ENCODE results near the gene SYNDIG1. TPM values are rescaled to one million over a fixed set of nuclear protein-coding genes. Genes with fewer than 3 reads are reported as not detected.
A peak's percentile ranks its signal among the peaks of the same experiment; 100 is the strongest.

The SYNDIG1 gene
- total RNA-seq, 1 experiment from 2014 or later: 5.4 TPM

GRCh38 chr20:24485981-24486380 lies 16.6 kb downstream of the SYNDIG1 start:
- no peak overlapping the region for H3K23ac ChIP-seq (ENCODE audit: insufficient read length, low read depth, low read length)
- no peak overlapping the region for H2BK120ac ChIP-seq (ENCODE audit: low read depth, low read length, poor library complexity, severe bottlenecking)
- H3K9me3 Mint-ChIP-seq: no peaks in the 10 kb centered on the region
- H3K4me2 ChIP-seq (ENCODE audit: insufficient read depth, insufficient read length, low read length): no peak overlapping the region
- no peak overlapping the region for H3T11ph ChIP-seq (ENCODE audit: low read length)
- H3K27ac Mint-ChIP-seq: no peak overlapping the region
- H3K4me1 ChIP-seq (ENCODE audit: insufficient read depth, low read length): no peaks in the 10 kb centered on the region
- no peak overlapping the region for H4K91ac ChIP-seq (ENCODE audit: insufficient read length, low read depth, low read length)
- H3K27ac ChIP-seq (ENCODE audit: insufficient read length, low read depth, low read length): no peak overlapping the region
- no peaks in the 10 kb centered on the region for H3K9me3 ChIP-seq (ENCODE audit: control insufficient read depth, low read depth, low read length)
- no peak overlapping the region for H3K18ac ChIP-seq (ENCODE audit: insufficient read length, low read depth, low read length)
- no peaks in the 10 kb centered on the region for H3K23me2 ChIP-seq (ENCODE audit: insufficient read length, low read depth, low read length, poor library complexity, severe bottlenecking)
- H3K27me3 Mint-ChIP-seq (ENCODE audit: low read depth): peaks cover 1% of the 10 kb centered on the region; the same call in 1 of the 2 replicates
- no peak overlapping the region for H3K14ac ChIP-seq (ENCODE audit: insufficient read depth, low read length)
- H3K56ac ChIP-seq (ENCODE audit: insufficient read length, low read depth, low read length): no peak overlapping the region
- no peak overlapping the region for H2BK15ac ChIP-seq (ENCODE audit: low read depth, low read length)
- H3K27me3 ChIP-seq (ENCODE audit: insufficient read depth, low read length): no peaks in the 10 kb centered on the region
- no peak overlapping the region for H4K8ac ChIP-seq (replicated peaks; ENCODE audit: insufficient read length, low read depth, low read length)
- DNase-seq: peak; percentile 3
- H2AK5ac ChIP-seq (ENCODE audit: insufficient read length, low read length): no peak overlapping the region
- H3K4ac ChIP-seq (ENCODE audit: low read depth, low read length): no peak overlapping the region
- H2AFZ ChIP-seq (ENCODE audit: low read length): no peak overlapping the region
- no peak overlapping the region for H3K9ac ChIP-seq (ENCODE audit: extremely low read depth, insufficient read length, low read length)
- TF ChIP-seq, protein P1, sequence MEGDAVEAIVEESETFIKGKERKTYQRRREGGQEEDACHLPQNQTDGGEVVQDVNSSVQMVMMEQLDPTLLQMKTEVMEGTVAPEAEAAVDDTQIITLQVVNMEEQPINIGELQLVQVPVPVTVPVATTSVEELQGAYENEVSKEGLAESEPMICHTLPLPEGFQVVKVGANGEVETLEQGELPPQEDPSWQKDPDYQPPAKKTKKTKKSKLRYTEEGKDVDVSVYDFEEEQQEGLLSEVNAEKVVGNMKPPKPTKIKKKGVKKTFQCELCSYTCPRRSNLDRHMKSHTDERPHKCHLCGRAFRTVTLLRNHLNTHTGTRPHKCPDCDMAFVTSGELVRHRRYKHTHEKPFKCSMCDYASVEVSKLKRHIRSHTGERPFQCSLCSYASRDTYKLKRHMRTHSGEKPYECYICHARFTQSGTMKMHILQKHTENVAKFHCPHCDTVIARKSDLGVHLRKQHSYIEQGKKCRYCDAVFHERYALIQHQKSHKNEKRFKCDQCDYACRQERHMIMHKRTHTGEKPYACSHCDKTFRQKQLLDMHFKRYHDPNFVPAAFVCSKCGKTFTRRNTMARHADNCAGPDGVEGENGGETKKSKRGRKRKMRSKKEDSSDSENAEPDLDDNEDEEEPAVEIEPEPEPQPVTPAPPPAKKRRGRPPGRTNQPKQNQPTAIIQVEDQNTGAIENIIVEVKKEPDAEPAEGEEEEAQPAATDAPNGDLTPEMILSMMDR (conservative IDR thresholded peaks at IDR 0.05): no peak
- H2BK20ac ChIP-seq (ENCODE audit: low read depth, low read length, poor library complexity, severe bottlenecking): no peak overlapping the region
- H4K20me1 ChIP-seq (ENCODE audit: control insufficient read depth, insufficient read depth, insufficient read length): no peaks in the 10 kb centered on the region
- no peaks in the 10 kb centered on the region for H3K79me2 ChIP-seq (ENCODE audit: insufficient read depth, low read length)
- no peak overlapping the region for H4K5ac ChIP-seq (ENCODE audit: insufficient read length, low read depth, low read length)
- no CpG with 5 or more reads among the region's 1 CpG for WGBS (ENCODE audit: extremely low coverage, insufficient read length, low lambda C conversion rate)
- peaks cover 12 to 38% of the 10 kb centered on the region in 2 experiments for H3K4me1 Mint-ChIP-seq
- peaks cover 1 to 20% (median 20%) of the 10 kb centered on the region in 3 experiments for H3K36me3 Mint-ChIP-seq (ENCODE audit: insufficient read depth in 1 of 3, low read depth in 3 of 3)
- no peak overlapping the region for H2BK5ac ChIP-seq (ENCODE audit: insufficient read length, low read length)
- H2BK12ac ChIP-seq (ENCODE audit: insufficient read length, low read depth, low read length): no peak overlapping the region
- no peak overlapping the region for H3K4me3 Mint-ChIP-seq
- H3K79me1 ChIP-seq (ENCODE audit: insufficient read depth, low read depth, low read length, poor library complexity, severe bottlenecking): no peaks in the 10 kb centered on the region
